ENCODE measurements around the gene BMPR1A.
"Not testable (repeated sequence)": the region's sequence is repeated elsewhere in the genome, so short reads cannot be mapped to it uniquely, and the experiment has no call there.

Gene BMPR1A

DNA sequence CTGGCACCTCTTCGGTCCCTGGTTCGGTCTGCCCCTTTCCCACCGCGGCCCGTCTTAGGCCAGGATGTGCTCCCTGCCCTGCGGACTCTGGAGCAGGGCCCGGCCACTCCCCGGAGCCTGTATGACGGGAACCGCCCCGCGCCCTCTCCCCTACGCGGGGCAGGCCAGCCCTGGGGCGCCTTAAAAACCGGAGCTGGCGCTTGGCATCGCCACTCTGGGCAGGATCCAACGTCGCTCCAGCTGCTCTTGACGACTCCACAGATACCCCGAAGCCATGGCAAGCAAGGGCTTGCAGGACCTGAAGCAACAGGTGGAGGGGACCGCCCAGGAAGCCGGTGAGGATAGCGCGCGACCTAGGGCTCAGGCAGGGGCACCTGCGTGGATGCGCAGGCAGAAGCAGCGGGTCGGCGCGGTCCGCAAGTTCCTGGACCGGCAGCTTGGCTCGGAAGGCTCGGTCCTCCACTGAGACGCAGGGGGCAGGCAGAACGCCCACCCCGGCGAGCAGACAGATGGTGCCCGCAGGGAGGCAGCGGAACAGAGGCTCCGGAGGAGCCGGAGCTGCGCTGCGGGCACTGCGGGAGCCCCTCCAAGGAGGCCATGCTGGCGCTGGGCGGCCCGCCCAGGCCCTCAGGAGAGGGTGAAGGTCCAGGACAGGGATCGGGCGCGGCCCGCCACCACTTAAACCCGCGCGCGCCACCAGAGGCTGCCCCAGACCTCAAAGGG is 212.0 kb downstream of the BMPR1A start, which contains the start of gene ADIRF:
ADIRF (plus strand) TSS at position 212 of the 723 bp plus-strand sequence; CDS start at position 275, 63 bp downstream.
- no peak for DNase-seq (ENCODE audit: low read depth in 2 of 2)

DNA sequence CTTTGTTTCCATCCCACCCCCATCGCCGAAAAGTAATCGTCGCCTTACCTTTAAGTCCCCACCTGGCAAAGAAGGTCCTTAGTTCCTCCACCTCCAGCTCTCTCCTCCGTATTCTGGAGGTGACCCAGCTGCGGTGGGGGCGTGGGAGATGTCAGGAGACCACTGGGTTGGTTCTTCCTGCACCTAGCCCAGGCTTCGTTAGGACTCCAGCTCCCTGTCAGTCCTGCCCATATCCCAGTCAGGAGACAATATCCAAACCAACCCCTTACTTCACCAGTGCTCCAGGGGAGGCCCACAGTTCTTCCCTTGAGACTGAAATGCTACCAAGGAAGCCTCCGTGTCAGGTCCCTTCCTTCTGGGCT is 212.6 kb downstream of the BMPR1A start:
- no peak for DNase-seq (ENCODE audit: low read depth in 2 of 2)

DNA sequence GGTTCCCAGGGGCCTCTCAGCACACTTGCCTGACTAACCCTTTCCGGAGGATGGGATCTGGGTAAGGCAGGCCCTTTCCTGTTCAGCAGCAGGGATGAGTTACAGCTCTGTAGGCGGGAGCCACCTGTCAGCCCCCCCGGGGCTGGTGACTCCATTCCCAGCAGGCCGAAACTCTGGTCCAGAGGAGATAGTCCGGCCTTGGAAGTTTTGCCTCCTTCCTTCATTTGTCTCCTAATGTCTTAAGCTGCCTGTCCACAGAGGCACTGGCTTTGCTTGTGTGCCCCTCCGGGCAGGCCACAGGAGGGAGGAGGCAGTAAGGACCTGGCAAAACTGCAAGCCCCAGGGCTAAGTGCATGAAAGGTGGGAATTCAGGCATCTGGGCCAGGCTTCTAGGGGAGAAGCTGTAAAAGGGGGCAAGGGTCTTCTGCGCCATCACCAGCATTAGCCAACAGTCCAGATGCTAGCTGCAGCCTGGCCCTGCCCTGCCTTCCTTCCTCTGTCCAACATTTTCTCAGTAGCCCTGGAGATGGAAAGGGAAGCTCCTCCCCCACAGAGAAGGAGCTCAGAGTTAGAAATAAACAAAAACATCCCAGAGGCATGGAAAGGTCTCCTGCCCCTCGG is 213.1 kb downstream of the BMPR1A start:
- no peak for DNase-seq (ENCODE audit: low read depth in 2 of 2)

DNA sequence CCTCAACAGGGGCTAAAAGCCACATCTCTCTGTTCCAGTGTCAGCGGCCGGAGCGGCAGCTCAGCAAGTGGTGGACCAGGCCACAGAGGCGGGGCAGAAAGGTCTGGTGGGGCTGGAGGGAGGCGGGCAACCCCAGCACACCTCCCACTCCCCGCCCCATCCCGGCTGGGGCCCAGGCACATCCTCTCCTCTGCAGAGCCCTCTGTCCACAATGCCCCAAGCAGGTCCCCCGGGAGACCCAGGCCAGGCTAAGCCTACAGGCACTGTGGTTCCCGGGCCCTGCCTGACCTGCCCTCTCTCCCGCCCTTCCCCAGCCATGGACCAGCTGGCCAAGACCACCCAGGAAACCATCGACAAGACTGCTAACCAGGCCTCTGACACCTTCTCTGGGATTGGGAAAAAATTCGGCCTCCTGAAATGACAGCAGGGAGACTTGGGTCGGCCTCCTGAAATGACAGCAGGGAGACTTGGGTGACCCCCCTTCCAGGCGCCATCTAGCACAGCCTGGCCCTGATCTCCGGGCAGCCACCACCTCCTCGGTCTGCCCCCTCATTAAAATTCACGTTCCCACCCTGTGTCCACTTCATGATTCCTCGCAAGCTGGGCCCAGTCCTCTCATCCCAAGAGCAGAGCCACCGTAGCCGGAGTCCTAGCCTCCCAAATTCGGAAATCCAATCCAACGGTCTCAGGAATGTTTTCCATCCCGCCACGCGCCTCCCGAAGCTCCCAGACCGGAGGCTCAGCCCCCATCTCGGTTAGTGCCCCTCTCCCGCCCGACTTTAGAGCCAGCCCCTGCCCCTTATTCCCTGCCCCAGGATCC is 214.0 kb downstream of the BMPR1A start:
- DNase-seq (ENCODE audit: low read depth in 2 of 2) = no peak

DNA sequence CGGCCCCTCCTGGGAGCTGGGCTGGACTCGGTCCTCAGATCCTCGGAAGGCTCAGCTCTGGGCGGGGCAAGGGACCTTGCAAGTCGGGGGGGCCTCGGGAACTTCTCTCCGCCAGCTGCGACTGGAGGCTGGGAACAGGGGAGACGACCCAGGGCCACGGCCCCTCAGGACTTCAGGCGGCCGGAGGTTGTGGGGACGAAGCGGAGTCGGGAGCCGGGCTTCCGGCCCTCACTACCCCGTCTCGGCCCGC is 214.5 kb downstream of the BMPR1A start:
- no peak for DNase-seq (ENCODE audit: low read depth in 2 of 2)

DNA sequence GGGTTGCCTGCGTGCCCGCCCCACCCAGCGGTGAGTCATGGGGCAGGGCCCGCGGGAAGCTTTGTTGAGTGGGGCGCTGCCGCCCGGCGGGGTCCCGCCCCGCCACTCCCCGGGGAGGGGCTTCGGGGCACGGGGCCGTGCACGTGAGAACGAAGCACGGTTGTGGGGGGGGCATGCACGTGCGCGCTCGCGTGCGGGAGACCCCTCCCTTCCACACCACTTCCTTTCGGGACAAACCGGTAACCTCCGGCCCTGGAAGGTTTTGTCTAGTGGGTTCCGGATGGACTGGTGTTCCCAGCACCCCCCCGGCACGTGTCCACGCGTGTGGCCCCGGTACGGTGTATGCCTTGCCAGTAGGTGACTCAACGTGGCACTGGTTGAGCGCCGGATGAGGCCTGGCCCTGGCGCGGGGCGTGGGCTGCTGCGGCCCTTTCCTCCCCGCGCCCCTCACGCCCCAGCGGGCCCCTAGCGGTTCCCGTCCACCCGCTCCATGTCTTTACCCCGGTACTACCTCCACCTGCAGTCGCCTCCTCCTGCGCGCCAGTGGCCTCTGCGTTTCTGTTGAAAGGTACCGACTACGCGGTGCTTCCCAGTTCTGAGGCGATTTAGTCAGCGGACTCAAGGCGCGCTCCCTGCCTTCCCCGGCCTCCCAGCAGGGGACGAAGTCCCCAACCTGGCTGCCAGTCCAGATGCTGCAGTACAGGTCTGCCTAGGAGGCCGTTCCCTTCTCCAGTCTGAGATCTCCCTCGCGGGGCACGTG is 215.0 kb downstream of the BMPR1A start:
- peak; percentile 75 to 78 for DNase-seq (ENCODE audit: low read depth in 2 of 2)

DNA sequence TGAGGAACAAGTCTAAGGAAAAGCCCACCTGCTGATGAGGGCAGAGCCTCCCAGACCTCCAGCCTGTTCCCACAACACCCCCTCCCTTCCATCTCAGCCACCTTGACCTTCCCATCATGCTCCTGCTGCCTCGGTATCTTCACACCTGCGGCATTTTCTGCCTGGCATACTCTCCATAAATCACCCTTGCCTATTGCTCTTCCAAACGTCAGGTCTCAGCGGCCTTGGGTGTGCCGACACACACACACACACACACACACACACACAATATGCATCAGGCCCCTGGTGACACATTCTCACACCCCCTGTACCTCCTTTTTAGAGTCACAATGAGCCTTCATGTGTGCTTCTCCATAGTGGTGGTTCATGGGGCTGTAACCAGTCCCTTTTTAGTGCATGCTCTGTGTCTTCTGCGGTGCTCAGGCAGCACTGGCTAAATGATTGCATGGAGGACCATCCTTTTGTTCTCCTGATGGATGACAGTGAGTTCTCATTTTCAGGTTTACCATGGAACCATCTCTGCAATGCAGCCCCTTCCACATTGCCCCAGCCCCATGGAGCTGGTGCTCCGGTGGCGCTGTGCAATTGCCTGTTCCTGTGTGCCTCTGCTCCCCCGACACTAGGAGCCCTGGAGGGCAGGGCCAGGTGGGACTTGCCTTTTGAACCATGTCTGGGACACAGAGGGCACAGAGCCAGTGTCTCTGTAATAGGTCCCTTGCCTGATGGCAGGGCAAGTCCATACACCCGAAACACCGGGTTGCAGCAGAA is 216.4 kb downstream of the BMPR1A start:
- DNase-seq (ENCODE audit: low read depth in 2 of 2) = no peak

DNA sequence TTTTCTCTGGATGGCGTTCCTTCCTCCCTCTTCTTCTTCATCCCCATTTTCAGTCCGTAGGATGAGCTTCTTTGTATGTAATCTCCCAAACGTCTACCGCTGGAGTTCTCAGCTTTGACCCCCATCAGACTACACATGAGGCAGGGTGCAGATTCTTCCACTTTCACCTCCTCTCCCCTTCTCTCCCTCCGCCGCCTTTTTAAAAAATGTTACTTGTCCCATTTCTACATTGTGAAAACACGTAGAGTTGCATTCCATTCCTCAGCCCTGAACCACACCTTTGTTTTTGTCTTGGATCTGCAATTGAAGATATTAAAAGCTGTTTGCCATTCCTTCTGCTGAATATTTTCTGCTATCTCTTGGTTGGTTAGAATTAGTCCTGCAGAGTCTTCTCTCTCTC is 218.1 kb downstream of the BMPR1A start:
- DNase-seq (ENCODE audit: low read depth in 2 of 2) = no peak

DNA sequence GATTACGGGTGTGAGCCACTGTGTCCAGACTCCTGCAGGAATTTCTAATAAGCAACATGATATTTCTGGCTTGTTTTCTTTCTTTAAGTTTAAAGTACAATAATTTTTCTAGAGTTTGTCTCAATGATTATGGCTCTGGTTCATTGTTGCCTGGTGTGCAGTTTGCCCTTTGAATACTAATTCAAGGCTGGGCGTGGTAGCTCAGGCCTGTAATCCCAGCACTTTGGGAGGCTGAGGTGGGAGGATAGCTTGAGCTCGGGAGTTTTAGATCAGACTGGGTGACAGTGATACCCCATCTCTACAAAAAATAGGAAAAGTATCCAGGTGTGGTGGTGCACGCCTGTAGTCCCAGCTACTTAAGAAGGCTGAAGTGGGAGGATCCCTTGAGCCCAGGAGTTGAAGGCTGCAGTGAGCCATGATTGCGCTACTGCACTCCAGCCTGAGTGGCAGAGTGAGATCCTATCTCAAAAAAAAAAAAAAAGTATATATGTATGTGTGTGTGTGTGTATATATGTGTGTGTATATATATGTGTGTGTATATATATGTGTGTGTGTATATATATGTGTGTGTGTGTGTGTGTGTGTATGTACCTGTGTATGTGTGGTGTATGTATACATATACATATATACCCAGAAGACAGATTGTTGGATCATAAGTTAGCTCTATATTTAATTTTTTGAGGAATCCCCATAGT is 220.1 kb downstream of the BMPR1A start:
- DNase-seq (ENCODE audit: low read depth in 2 of 2) = no peak

DNA sequence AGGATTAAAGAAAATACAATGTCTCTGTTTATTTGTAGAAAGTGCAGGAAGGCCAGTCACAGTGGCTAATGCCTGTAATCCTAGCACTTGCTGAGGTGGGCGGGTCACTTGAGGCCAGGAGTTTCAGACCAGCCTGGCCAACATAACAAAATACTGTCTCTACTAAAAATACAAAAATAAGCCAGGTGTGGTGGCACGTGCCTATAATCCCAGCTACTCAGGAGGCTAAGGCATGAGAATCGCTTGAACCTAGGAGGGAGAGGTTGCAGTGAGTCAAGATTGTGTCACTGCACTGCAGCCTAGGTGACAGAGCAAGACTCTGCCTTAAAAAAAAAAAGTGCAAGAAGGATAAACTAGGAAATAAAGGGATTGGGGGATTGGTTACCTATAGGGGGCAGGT is 222.0 kb downstream of the BMPR1A start:
- DNase-seq (ENCODE audit: low read depth in 2 of 2) = not testable (repeated sequence)

DNA sequence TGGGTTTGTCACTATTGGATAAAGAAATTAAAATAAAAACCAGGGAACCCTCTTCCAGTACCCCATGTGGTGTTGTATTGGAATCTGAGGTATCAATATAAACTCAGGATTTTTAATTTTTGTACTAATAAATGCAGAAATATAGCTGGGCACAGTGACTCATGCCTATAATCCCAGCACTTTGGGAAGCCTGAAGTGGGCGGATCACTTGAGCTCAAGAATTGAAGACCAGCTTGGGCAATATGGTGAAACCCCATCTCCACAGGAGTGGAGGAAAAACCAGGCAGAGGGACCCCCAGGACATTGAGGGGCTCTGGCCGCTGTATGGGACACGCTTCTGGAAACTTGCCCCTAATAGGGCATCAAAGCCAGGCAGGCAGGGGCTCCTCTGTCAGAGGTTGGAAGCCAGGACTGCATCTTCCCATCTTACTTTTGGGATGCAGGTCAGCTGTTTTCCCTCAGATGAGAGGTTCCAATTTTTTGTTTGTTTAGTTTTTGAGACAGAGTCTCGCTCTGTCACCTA is 222.9 kb downstream of the BMPR1A start:
- DNase-seq (ENCODE audit: low read depth in 2 of 2) = no peak

DNA sequence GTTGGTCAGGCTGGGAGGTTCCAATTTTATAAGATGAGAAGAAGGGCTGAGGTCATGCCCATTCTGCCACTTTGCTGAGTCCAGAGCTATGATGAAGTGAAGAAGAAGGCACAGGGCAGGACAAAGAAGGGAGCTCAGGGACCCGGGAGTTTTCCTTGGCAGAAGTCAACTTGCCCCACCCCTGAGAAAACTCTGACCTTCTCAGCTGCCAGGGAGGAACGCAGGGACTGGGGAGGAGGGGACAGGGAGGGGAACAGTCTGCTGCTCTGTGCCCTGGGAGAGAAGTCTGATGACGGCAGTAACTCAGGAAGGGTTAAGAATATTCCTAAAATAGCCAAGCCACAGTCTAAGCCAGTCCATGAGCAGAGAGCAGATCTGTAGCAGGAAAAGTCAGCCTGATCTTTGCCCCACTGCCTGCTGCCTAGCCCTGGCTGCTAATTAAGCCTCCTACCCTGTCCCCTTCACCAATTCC is 223.6 kb downstream of the BMPR1A start:
- DNase-seq (ENCODE audit: low read depth in 2 of 2) = no peak

DNA sequence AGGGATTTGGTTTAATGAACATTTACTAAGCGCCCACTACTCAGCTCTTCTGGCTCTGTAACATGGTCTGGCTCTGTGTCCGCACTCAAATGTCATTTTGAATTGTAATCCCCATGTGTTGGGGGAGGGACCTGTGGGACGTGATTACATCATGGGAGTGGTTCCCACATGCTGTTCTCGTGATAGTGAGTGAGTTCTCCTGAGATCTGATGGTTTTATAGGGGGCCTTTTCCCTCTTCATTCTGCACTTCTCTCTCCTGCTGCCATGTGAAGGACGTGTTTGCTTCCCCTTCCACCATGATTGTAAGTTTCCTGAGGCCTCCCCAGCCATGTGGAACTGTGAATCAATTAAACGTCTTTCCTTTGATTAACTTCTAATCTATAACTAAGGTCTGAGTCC is 224.6 kb downstream of the BMPR1A start:
- DNase-seq (ENCODE audit: low read depth in 2 of 2) = not testable (repeated sequence)

DNA sequence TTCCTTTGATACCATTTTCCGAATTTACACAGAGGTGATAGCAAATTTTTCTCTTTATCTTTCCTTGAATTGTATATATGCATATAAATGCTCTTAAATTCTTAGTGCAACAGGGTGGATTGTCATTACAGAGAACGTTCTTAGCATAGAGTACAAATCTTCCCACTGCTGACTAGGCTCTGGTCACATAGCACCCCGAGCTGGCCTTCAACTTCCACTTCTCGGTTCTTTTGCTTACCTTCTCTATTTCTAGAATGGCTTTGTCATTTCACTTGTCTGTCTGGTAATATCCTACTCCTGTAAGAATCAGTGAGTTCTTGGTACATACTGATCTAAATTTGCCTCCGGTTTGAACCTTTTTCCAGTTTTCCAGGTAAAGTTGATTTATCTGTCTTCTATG is 225.3 kb downstream of the BMPR1A start:
- no peak for DNase-seq (ENCODE audit: low read depth in 2 of 2)
